ENCODE data around the gene BIRC3. TPM values are rescaled to one million over a fixed set of nuclear protein-coding genes. Genes with fewer than 3 reads are reported as not detected.
A peak's percentile ranks its signal among the peaks of the same experiment; 100 is the strongest.

BIRC3 gene
- total RNA-seq, 6 experiments from 2014 or later: 1.6 to 106 (median 15.2) TPM

- Histone ChIP-seq H3K4me3 (no peak overlapping the region), H3K9me3 (peaks cover 0 to 5% (median 0%) of the 10 kb centered on the region in 4 donors), H3K36me3 (peaks cover 3 to 56% (median 19%) of the 10 kb centered on the region in 4 donors), H3K27ac (no peak overlapping the region), H3K27me3 (no peaks in the 10 kb centered on the region), H3K4me1 (no peaks in the 10 kb centered on the region)
- DNase-seq (no peak), ATAC-seq (no peak)
- intact Hi-C loops (cut with DNase I): no loop called here
- TF ChIP-seq, protein P1, sequence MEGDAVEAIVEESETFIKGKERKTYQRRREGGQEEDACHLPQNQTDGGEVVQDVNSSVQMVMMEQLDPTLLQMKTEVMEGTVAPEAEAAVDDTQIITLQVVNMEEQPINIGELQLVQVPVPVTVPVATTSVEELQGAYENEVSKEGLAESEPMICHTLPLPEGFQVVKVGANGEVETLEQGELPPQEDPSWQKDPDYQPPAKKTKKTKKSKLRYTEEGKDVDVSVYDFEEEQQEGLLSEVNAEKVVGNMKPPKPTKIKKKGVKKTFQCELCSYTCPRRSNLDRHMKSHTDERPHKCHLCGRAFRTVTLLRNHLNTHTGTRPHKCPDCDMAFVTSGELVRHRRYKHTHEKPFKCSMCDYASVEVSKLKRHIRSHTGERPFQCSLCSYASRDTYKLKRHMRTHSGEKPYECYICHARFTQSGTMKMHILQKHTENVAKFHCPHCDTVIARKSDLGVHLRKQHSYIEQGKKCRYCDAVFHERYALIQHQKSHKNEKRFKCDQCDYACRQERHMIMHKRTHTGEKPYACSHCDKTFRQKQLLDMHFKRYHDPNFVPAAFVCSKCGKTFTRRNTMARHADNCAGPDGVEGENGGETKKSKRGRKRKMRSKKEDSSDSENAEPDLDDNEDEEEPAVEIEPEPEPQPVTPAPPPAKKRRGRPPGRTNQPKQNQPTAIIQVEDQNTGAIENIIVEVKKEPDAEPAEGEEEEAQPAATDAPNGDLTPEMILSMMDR (IDR thresholded peaks at IDR 0.05): no peak
- TF ChIP-seq POLR2A (IDR thresholded peaks at IDR 0.05): no peak
- 88% methylated on average over 3 of the region's 3 CpGs for WGBS (ENCODE audit: insufficient coverage, low coverage, low lambda C conversion rate, missing lambda C conversion rate)
Measured at GRCh38 chr11:102360681-102361080, 43.4 kb downstream of the BIRC3 start.

- Histone ChIP-seq H3K27ac (no peak overlapping the region), H3K27me3 (no peaks in the 10 kb centered on the region), H3K4me1 (no peaks in the 10 kb centered on the region), H3K36me3 (peaks cover 5 to 62% (median 19%) of the 10 kb centered on the region in 4 donors), H3K9me3 (peaks cover 0 to 5% (median 0%) of the 10 kb centered on the region in 4 donors), H3K4me3 (no peak overlapping the region)
- WGBS (ENCODE audit: insufficient coverage, low coverage, low lambda C conversion rate, missing lambda C conversion rate): 100% methylated on average over 1 of the region's 5 CpGs
- DNase-seq (no peak), ATAC-seq (peak in 2 of 4 donors; percentile 11 to 28)
- intact Hi-C loops (cut with DNase I): no loop called here
- no peak for TF ChIP-seq POLR2A (IDR thresholded peaks at IDR 0.05)
- TF ChIP-seq, protein P1 (IDR thresholded peaks at IDR 0.05): no peak
Measured at GRCh38 chr11:102361086-102362031, 44.1 kb downstream of the BIRC3 start.

DNA sequence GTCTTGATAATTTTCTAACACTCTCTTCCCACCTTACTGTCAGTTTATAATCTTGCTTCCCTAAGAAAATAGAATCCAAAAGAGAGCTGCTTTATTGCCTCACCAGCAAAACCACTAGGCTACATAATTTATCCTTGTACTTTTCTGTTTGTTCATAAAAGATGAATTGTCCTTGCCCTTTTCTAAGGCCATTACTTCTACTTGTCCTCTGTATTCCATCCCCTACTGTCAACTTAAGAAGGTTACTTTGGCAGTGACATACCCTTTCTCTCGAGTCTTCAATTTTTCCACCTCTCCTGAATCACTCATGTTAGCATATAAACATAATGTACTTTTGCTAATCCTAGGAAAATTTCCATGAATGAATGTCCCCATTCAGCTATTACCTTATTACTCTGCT lies 47.7 kb downstream of the BIRC3 start:
- no peaks in the 10 kb centered on the region for H3K4me1 ChIP-seq
- intact Hi-C loops (cut with DNase I): no loop called here
- no peak for ATAC-seq
- no peaks in the 10 kb centered on the region for H3K9me3 ChIP-seq
- WGBS (ENCODE audit: insufficient coverage, low coverage, low lambda C conversion rate, missing lambda C conversion rate): 81% methylated on average over 1 of the region's 1 CpG
- TF ChIP-seq, protein P1 (IDR thresholded peaks at IDR 0.05): no peak
- no peak for TF ChIP-seq POLR2A (IDR thresholded peaks at IDR 0.05)
- H3K27me3 ChIP-seq: no peaks in the 10 kb centered on the region
- no peak overlapping the region for H3K4me3 ChIP-seq
- no peak for DNase-seq
- no peak overlapping the region for H3K27ac ChIP-seq
- peaks cover 5 to 68% (median 23%) of the 10 kb centered on the region in 4 donors for H3K36me3 ChIP-seq

DNA sequence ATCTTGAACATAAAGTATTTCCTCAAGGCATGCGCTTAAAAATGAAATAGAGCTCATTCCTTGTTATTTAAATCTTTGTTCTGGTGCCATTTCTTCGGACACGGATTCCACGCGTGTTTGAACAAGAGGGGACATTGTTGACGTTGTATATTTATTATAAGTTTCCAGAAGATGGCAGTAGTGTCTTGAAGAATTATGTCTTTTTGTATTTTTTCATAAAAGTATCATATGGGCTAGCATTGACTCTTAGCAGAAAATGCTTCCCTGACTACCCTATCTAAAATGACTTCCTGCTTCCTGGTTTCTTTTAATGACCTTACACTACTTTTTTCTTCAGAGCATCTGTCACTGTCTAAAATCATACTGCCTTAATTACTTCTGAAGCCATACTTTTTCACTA lies 50.1 kb downstream of the BIRC3 start:
- intact Hi-C loops (cut with DNase I): no loop called here
- ATAC-seq (peak; percentile 27 to 67 (median 64)), DNase-seq (no peak)
- no peak for TF ChIP-seq POLR2A (IDR thresholded peaks at IDR 0.05)
- TF ChIP-seq, protein P1 (IDR thresholded peaks at IDR 0.05): peak in 3 of 4 donors; percentile 20 to 24 (median 22)
- no peak overlapping the region for H3K27ac ChIP-seq
- peaks cover 5 to 53% (median 19%) of the 10 kb centered on the region in 4 donors for H3K36me3 ChIP-seq
- H3K4me3 ChIP-seq: no peak overlapping the region
- 46% methylated on average over 6 of the region's 6 CpGs for WGBS (ENCODE audit: insufficient coverage, low coverage, low lambda C conversion rate, missing lambda C conversion rate)
- H3K9me3 ChIP-seq: no peaks in the 10 kb centered on the region
- H3K27me3 ChIP-seq: no peaks in the 10 kb centered on the region
- no peaks in the 10 kb centered on the region for H3K4me1 ChIP-seq

All from right lobe of liver (tissue), 6 donors.